ENCODE measurements around the gene TRAPPC5.

TRAPPC5 gene

GRCh38 chr19:7646426-7646700 is 34.3 kb upstream of the TRAPPC5 start:
- no peak for DNase-seq

GRCh38 chr19:7647156-7647555 is 33.5 kb upstream of the TRAPPC5 start:
- DNase-seq: no peak

GRCh38 chr19:7648265-7649014 is 32.2 kb upstream of the TRAPPC5 start:
- no peak for DNase-seq

- DNase-seq: no peak
Observed at GRCh38 chr19:7650148-7650547, 30.5 kb upstream of the TRAPPC5 start.

- peak; percentile 55 for DNase-seq
Observed at GRCh38 chr19:7652061-7652641, 28.5 kb upstream of the TRAPPC5 start.

GRCh38 chr19:7654401-7654800 is 26.2 kb upstream of the TRAPPC5 start:
- DNase-seq: no peak

- DNase-seq: no peak
Observed at GRCh38 chr19:7655581-7655980, 25.1 kb upstream of the TRAPPC5 start.

- no peak for DNase-seq
Observed at GRCh38 chr19:7657131-7657751, 23.4 kb upstream of the TRAPPC5 start.

GRCh38 chr19:7658219-7658686 is 22.4 kb upstream of the TRAPPC5 start:
- no peak for DNase-seq

GRCh38 chr19:7661744-7662538 is 18.7 kb upstream of the TRAPPC5 start:
- DNase-seq: no peak

GRCh38 chr19:7662657-7663056 is 18.0 kb upstream of the TRAPPC5 start:
- no peak for DNase-seq

GRCh38 chr19:7663706-7664105 is 16.9 kb upstream of the TRAPPC5 start:
- DNase-seq: no peak

GRCh38 chr19:7665076-7665475 is 15.6 kb upstream of the TRAPPC5 start:
- DNase-seq: no peak

- DNase-seq: no peak
Observed at GRCh38 chr19:7668842-7669241, 11.8 kb upstream of the TRAPPC5 start, which contains the start of gene RETN. Gene RETN (plus strand): TSS chr19:7669049. CDS start chr19:7669327, 278 bp downstream.

- DNase-seq: no peak
Observed at GRCh38 chr19:7669641-7670040, 11.0 kb upstream of the TRAPPC5 start.

- DNase-seq: peak; percentile 4
Observed at GRCh38 chr19:7670150-7670783, 10.4 kb upstream of the TRAPPC5 start.

GRCh38 chr19:7670790-7671189 is 9.8 kb upstream of the TRAPPC5 start:
- DNase-seq: no peak

- DNase-seq: no peak
Observed at GRCh38 chr19:7672522-7672921, 8.1 kb upstream of the TRAPPC5 start.

- DNase-seq: peak; percentile 10
Observed at GRCh38 chr19:7674010-7675005, 6.3 kb upstream of the TRAPPC5 start.

GRCh38 chr19:7676376-7676775 is 4.3 kb upstream of the TRAPPC5 start:
- no peak for DNase-seq

GRCh38 chr19:7676854-7677253 is 3.8 kb upstream of the TRAPPC5 start, which contains the start of gene MCEMP1:
Gene MCEMP1 (plus strand): TSS chr19:7677090. CDS start chr19:7677121, 31 bp downstream.
- DNase-seq: no peak
